ENCODE measurements around the gene RAI14.

GRCh38 chr5:34791761-34792244 lies 135.7 kb downstream of the RAI14 start:
- no peak for TF ChIP-seq CTCF (IDR thresholded peaks at IDR 0.05)
- TF ChIP-seq POLR2A (IDR thresholded peaks at IDR 0.05), result no peak

All from lower leg skin (tissue), 3 donors.